ENCODE data around the gene TMEM94. TPM values are rescaled to one million over a fixed set of nuclear protein-coding genes. Genes with fewer than 3 reads are reported as not detected.
A peak's percentile ranks its signal among the peaks of the same experiment; 100 is the strongest.

The TMEM94 gene
- total and polyA plus RNA-seq, 2 of the 13 experiments (the other 11 are each of a cell fraction or from before 2014, with no cell fraction given), result 32.6 to 134 TPM

DNA sequence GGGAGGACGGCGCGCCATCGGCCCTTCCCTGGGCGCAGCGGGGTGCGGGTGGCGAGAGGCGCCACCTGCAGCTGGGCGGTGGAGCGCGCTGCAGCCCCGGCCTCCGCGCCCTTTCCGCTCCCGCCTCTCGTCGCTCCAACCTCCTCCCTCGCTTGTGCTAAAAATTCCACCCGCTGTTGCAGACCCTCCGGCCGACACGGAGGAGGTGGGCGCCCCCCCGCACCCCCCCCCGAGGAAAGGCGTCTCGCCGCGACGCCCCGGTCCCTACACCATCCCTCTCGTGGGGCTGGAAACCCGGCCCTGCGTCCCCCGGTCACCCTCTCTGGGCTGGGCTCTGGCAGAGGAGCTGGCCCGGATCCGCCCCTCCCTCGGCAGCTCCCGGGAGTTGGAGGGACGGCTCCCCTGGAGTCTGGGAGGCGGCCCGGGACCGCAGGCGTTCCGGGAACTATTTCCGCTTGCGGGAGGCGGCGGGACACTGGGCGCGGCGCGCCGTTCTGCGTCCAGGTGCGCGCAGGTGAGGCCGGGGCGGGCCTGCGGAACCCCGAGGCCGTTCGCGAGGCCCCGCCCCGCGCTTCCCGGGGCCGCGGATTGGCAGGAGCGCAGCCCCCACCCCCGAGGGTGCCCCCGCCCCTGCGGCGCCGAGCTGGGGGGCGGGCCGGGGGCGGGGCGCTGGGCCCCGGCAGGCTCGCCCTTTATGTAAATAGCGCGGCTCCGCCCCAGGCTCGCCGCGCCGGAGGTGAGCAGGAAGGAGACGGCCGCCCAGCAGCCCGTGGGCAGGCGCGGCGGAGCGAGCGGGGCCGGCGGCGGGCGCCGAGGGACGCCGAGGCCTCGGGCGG lies 68.8 kb downstream of the TMEM94 start, which contains the start of gene LLGL2 (continued):
- TF ChIP-seq ZBTB1 (CRISPR knock-in tag; IDR thresholded peaks at IDR 0.05; ENCODE audit: borderline replicate concordance) (no peak), ZNF780A (CRISPR knock-in tag; IDR thresholded peaks at IDR 0.05) (no peak; the same call in 1 of the 2 replicates), MLLT10 (CRISPR knock-in tag; IDR thresholded peaks at IDR 0.05) (no peak), CEBPZ (IDR thresholded peaks at IDR 0.05; ENCODE audit: low read length) (no peak), YEATS2 (CRISPR knock-in tag; IDR thresholded peaks at IDR 0.05; ENCODE audit: borderline replicate concordance) (no peak), IRX3 (CRISPR knock-in tag; IDR thresholded peaks at IDR 0.05; ENCODE audit: borderline replicate concordance, low read depth) (peak; percentile 60; the same call in 1 of the 2 replicates), ZNF343 (CRISPR knock-in tag; IDR thresholded peaks at IDR 0.05) (peak; percentile 54; the same call in 1 of the 2 replicates), ZNF138 (CRISPR knock-in tag; IDR thresholded peaks at IDR 0.05; ENCODE audit: low read depth) (no peak), SIX4 (CRISPR knock-in tag; IDR thresholded peaks at IDR 0.05) (no peak), SAP130 (CRISPR knock-in tag; IDR thresholded peaks at IDR 0.05; ENCODE audit: low read depth) (peak; percentile 80), ZNF180 (CRISPR knock-in tag; IDR thresholded peaks at IDR 0.05; ENCODE audit: borderline replicate concordance, low read depth) (peak; percentile 41; the same call in 1 of the 2 replicates), RNF2 (conservative IDR thresholded peaks at IDR 0.05; ENCODE audit: low read depth) (peak; percentile 47; the same call in 1 of the 2 replicates), MEF2D (CRISPR knock-in tag; IDR thresholded peaks at IDR 0.05) (no peak; the same call in 1 of the 2 replicates), KAT2B (IDR thresholded peaks at IDR 0.05; ENCODE audit: borderline replicate concordance, low read depth, low read length) (no peak), FOXJ3 (CRISPR knock-in tag; IDR thresholded peaks at IDR 0.05; ENCODE audit: borderline replicate concordance) (peak; percentile 30; the same call in 1 of the 2 replicates), ZNF644 (CRISPR knock-in tag; IDR thresholded peaks at IDR 0.05; ENCODE audit: low read depth) (no peak), TFAP4 (IDR thresholded peaks at IDR 0.05; ENCODE audit: borderline replicate concordance, low read depth) (peak; percentile 42; the same call in 1 of the 2 replicates), ZNF878 (CRISPR knock-in tag; IDR thresholded peaks at IDR 0.05) (no peak), AGO1 (IDR thresholded peaks at IDR 0.05; ENCODE audit: low read depth, low read length, poor library complexity, severe bottlenecking) (peak; percentile 98), ZNF777 (CRISPR knock-in tag; IDR thresholded peaks at IDR 0.05) (peak; percentile 82), ARNTL (CRISPR knock-in tag; IDR thresholded peaks at IDR 0.05) (peak; percentile 62; the same call in 1 of the 2 replicates), HMGA1 (CRISPR knock-in tag; conservative IDR thresholded peaks at IDR 0.05) (no peak)
- TF ChIP-seq, protein P1, sequence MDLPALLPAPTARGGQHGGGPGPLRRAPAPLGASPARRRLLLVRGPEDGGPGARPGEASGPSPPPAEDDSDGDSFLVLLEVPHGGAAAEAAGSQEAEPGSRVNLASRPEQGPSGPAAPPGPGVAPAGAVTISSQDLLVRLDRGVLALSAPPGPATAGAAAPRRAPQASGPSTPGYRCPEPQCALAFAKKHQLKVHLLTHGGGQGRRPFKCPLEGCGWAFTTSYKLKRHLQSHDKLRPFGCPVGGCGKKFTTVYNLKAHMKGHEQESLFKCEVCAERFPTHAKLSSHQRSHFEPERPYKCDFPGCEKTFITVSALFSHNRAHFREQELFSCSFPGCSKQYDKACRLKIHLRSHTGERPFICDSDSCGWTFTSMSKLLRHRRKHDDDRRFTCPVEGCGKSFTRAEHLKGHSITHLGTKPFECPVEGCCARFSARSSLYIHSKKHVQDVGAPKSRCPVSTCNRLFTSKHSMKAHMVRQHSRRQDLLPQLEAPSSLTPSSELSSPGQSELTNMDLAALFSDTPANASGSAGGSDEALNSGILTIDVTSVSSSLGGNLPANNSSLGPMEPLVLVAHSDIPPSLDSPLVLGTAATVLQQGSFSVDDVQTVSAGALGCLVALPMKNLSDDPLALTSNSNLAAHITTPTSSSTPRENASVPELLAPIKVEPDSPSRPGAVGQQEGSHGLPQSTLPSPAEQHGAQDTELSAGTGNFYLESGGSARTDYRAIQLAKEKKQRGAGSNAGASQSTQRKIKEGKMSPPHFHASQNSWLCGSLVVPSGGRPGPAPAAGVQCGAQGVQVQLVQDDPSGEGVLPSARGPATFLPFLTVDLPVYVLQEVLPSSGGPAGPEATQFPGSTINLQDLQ (CRISPR knock-in tag; IDR thresholded peaks at IDR 0.05), result no peak; the same call in 1 of the 2 replicates

Measured in HepG2 (cell line).